GM19043 (cell line): ENCODE measurements around the gene HS3ST4.
"Not testable (repeated sequence)": the region's sequence is repeated elsewhere in the genome, so short reads cannot be mapped to it uniquely, and the experiment has no call there.

ENCODE experiments used
- ATAC-seq: cut with Tn5 transposase; IDR thresholded peaks from one replicate; pipeline ENCODE4 v1.9.1; 2021; ENCODE audit warnings: low read depth; ENCODE audit not compliant: unreplicated experiment

HS3ST4 gene

DNA sequence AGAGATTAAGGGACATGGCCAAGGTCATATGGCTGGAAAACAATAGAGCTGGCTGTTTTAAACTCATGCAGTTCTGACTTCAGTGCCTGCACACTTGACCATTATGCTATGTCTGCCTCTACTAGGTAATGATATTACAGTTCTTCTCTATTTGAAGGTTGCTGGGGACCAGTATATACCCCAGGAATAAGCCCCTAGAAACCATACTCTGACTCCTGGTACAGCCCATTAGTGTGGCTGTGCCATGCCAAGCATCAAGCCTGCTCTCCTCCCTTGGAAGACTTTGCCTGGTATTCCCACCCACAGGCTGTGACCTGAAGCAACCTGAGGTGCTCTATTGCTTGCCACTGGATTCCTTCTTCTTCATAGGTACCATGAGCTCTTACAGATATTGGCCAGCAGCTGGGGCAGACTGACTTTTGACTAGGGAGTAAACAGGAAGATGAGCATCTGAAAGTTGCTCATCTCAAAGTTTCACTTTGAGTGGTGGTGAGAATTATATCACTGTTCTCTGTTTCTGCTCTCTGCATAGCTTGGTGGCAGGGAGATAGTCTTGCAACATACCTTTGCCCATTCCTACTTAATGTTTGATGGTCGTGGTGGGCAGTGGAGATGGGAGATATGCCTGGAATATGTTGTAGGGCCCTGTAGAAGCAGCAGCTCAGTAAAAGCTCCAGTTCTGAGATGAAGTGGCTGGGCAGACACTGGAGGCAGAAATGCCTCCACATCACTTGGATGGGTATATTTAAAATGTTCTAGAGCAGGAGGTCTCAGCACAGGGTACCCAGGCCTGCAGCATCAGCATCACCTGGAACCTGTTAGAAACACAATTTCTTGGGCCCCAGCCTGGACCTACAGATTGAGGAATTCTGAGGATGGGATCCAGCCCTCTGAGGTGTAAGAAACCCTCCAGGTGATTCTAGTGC lies 274.7 kb downstream of the HS3ST4 start:
- ATAC-seq, result peak; percentile 93

DNA sequence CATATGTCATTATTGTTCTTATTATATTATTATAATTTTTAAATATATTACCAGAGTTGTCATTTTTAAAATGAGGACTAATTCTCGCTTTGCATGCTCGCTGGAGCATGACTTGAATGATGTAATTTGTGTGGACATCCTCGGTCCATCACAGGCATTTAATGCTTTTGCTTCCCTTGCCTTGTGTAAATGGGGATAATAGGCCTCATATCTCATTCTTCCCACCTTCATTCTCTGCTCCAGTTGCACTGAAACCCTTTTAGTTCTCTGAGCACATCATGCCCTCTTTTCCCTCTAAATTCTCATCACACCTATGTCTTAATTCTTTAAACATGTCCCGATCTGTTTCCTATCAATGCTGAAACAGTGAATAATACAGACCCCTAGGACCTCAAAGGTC lies 285.4 kb downstream of the HS3ST4 start:
- ATAC-seq, result no peak

GRCh38 chr16:25978218-25978617 lies 286.5 kb downstream of the HS3ST4 start:
- ATAC-seq, result no peak

DNA sequence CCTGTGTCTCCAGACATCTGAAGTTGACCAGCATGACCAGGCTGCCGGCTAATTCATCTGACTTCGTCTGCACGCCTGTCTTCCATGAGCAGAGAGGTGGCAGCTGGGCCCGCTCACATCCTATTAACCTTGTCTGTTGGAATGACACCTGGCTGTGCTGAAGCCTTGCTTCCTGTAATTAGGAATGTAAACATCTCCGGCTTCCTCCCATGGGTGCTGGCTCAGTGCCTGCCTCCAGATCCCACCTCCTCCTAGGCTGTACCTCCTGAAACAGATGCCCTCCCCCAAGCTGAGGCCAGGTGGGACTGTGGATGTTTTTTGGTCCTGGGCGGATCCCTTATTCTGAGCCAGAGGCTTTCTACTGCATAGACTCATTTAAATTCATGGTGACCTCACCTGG lies 296.3 kb downstream of the HS3ST4 start:
- ATAC-seq, result no peak

GRCh38 chr16:25988882-25989281 lies 297.1 kb downstream of the HS3ST4 start:
- ATAC-seq, result no peak

DNA sequence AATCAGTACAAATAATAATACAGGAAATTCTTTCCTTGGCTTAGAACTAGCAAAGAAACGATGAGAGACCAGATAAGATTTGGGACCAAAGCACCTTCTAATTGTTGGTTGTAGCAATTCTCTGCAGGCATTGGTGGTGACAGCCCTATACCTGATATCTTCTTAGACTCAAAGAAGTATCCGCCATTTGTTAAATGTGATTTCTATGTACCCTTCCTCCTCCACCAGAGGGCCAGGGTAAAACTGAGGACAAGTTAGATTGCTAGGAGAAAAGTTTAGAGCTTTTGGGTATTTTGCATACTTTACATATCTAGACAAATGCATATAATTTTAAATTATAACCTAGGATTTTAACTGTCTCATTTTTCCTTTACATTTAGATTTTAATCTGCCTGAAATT lies 304.3 kb downstream of the HS3ST4 start:
- no peak for ATAC-seq

DNA sequence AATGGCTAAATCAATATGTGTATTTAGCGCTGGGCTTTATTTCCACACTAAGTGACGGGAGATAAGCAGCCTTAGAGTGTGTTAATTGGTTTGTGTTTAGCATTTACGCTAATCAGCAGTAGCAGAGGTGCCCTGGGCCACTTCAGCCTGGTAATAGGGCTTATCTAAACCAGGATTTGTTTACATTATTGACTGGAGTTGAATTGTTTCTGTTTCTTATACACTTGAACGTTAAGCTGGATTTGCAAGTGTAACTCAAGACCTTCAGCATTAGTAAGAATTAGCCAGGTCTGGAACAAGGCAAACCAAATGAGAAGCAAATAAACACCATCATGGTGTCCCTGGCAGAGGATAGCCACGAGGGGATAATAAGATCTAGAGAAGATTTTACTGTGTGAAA lies 313.6 kb downstream of the HS3ST4 start:
- ATAC-seq, result no peak

DNA sequence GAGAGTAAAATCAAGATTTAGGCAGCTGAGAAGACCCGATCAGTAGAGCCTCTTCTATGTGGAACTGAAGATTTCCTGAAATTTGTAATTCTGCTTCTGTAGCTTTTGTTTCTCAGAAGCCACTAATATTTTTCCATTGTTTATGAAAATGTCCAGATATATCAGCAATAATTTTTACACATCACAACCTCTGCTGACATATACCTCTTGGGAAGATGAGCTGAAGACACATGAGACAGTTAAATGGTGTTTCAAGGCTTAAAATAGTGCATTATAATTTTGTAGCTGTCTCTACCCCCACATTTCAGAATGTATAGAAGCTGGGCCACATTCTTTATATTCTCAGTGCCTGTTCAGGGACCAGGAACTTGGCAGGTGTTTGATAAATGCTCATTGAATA lies 320.6 kb downstream of the HS3ST4 start:
- no peak for ATAC-seq

DNA sequence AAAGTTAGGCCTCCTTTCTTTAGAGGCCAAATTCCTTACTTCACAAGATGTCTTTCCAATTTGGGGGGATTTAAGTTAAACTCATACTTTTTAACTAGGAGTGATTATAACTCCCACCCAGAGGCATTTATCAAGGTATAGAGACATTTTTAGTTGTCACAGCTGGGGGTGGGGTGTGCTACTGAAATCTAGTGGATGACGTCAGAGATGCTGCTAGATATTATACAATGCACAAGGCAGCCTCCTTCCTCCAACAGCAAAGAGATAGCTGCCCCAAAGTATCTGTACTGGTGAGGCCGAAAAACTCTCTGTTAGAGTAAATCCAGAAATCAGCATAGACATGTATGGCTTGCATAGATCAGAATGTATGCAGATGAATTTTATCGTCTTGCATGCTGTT lies 324.0 kb downstream of the HS3ST4 start:
- ATAC-seq, result no peak

GRCh38 chr16:26016989-26017388 lies 325.2 kb downstream of the HS3ST4 start:
- no peak for ATAC-seq

- no peak for ATAC-seq
Measured at GRCh38 chr16:26019381-26020242, 327.9 kb downstream of the HS3ST4 start.

- ATAC-seq, result no peak
Measured at GRCh38 chr16:26026709-26027450, 335.1 kb downstream of the HS3ST4 start.

DNA sequence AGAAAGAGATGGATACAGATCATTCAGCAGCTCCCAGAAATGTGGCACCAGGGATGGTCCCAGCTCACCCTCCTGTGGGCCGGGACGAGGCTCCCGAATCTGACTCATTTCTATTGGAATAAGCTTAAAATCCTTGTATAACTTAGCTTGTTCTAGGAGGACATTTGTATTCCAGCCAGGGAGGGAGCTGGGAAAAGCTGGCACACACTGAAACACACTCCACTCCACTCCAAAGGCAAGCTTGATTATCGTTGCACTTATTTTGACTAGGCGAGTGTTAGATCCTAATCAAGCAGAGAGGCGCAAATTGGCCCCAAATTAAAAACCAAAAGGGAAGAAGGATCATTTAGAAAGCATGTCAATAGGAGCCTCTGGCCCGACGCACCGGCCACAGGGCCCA lies 339.5 kb downstream of the HS3ST4 start:
- no peak for ATAC-seq

DNA sequence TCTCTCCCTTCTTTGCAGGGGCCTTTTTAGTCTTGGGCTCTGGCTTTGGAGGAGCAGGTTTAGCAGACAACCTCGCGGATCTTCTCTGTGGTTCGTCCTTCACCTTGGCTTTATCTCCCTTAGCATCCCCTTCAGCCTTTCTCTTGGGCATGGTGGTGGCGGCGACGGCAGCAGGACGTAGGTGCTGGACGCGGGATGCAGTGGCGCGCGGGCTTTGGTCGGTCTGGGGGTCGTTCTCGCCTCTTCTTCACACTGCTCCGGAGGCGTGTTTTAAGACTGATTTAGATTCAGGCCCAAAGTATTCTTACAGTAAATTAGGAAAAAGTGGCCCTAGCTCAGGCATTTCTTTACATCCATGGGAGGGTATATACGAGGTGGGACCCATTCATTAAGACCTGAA lies 340.9 kb downstream of the HS3ST4 start:
- ATAC-seq, result not testable (repeated sequence)

GRCh38 chr16:26041952-26042668 lies 350.4 kb downstream of the HS3ST4 start:
- ATAC-seq, result no peak

DNA sequence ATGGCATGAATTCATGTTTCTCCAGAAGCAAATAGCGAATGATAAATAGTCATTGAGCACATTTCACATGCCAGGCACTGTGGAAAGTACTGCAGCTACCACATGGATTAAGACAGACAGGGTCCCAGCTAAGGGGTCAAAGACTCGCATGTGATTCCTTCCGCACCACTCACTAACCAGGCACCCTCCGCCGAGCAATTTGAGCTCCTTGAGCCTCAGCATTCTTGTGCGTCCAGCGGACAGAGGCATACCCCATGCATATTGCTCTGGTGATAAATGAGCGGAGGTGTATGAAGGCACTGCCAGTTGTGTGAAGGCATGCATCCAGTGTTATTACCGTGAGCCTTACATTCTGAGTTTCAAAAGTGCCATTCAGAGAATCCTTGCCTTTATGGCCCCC lies 358.7 kb downstream of the HS3ST4 start:
- no peak for ATAC-seq

GRCh38 chr16:26051063-26051462 lies 359.3 kb downstream of the HS3ST4 start:
- no peak for ATAC-seq

GRCh38 chr16:26053889-26054288 lies 362.1 kb downstream of the HS3ST4 start:
- ATAC-seq, result no peak

DNA sequence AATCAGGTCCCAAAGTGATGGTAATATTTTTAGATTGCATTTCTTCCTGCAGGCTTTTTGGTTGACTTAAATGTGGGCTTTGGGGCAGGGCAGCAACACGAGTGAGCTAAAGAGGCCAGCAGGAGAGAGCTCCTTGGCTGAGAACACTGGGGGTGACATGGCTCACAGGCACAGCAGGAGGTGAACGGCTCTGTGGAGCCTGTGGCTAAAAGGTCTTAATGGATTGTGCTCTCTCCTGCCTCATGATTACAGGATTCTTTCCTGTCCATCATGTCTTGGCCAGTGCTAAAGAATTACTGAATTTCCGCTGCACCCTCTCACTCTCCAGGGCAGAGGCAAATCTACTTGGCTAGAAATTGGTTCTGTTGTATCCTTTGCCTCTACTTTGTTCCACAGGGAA lies 366.6 kb downstream of the HS3ST4 start:
- no peak for ATAC-seq
